GM18861 (cell line): Measurements from ENCODE around the gene GGTLC1.

ENCODE experiments used
- ATAC-seq: cut with Tn5 transposase; IDR thresholded peaks from one replicate; pipeline ENCODE4 v1.9.1; 2021; ENCODE audit not compliant: unreplicated experiment

Gene GGTLC1

GRCh38 chr20:23966927-23967615 lies 21.5 kb downstream of the GGTLC1 start:
- no peak for ATAC-seq

- no peak for ATAC-seq
Observed at GRCh38 chr20:23966298-23966697, 22.3 kb downstream of the GGTLC1 start.

DNA sequence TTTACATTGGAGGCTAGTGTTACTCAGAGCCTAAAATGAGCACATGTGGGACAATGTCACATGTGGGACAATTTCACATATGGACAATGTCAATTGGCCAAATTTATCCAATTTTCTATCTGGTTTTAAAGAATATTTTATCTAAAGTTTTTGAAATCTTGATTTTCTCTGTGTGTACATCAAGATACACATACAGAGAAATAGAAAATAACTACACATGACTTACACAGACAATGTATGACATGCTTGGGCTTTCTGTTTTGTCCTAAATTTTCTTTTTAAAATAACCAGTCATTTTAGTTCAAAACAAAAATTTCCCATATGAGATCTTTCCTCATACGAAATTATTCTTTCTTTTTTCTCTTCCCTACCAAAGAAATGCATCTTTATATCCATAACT lies 24.6 kb downstream of the GGTLC1 start:
- ATAC-seq = no peak

DNA sequence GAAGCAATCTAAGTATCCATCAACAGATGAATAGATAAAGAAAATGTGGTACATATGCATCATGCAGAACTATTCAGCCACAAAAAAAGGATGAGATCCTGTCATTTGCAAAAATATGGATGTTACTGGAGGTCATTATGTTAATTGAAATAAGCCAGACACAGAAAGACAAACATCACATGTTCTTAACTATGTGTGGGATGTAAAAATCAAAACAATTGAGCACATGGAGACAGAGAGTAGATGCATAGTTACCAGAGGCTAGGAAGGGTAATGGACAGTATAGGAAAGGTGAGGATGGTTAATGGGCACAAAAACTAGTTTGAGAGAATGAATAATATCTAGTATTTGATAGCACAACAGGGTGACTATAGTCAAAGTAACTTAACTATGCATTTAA lies 26.3 kb downstream of the GGTLC1 start:
- ATAC-seq = no peak

- no peak for ATAC-seq
Observed at GRCh38 chr20:23959054-23959453, 29.5 kb downstream of the GGTLC1 start.

- ATAC-seq = no peak
Observed at GRCh38 chr20:23955896-23956295, 32.7 kb downstream of the GGTLC1 start.

DNA sequence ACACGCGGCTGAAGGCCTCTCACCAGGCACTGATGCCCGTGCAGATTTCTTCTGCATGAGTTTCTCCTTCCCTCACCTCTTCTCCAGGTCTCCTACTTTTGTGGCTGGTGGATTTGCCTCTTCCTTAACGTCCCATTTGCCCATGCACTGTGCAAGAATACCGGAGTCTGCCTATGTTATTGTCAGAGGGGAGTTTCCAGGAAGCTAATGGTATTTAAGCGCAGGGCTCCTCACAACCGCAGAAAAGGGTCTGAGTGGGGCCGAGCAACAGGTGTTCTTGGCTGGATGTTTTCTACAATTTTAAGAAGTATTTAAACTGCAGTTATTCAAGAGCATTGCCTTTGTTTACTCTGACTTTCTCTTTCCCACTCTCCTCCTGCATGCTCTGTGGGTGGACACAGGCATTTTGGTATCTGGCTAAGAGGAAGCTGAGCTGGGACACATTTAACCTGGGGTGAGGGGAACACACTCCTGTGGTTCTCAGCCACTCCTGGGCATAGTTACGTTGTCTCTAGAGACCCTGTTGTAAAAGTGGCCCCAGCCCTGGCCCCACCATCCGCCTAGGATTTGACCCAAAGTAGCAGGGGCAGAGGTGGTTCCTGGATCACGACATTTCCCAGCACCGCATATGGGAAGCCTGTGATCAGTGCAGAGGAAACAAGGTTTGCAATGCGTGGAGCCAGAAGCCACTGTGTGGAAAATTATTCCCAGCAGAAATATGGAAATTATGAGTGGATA lies 34.4 kb downstream of the GGTLC1 start:
- no peak for ATAC-seq

DNA sequence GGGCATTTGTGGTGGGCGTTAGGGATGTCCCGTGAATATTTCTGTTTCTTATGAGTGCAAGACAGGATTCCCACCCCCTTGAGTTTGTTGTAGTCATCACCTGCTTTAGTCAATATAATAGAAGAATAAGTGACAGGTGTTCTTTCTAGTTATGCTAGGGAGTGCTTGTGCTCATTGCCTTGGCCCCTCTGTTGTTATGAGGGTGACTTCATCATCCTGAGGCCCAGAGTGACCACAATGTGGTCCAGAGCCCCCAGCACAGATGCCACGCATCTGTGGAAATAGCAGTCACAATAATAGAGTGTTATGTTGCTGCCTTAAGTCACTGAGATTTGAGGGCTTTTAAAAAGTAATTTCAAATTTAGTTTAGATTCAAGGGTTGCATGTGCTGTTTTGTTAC lies 42.4 kb downstream of the GGTLC1 start:
- no peak for ATAC-seq

DNA sequence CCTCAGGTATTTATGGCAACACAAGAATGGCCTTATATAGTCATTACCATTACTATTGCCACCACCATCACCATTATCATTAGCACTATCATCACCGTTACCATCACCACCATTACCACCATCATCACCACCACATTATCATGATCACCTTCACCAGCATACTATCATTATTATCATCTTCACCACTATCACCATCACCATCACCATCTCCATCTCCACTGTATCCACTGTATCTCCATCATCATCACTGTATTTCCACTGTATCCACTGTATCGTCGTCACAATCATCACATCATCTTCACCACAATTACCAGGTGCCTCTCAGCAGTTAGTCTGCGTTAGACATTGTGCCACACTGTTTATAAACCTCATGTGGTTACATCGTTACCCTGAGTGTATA lies 45.3 kb downstream of the GGTLC1 start:
- ATAC-seq = no peak

DNA sequence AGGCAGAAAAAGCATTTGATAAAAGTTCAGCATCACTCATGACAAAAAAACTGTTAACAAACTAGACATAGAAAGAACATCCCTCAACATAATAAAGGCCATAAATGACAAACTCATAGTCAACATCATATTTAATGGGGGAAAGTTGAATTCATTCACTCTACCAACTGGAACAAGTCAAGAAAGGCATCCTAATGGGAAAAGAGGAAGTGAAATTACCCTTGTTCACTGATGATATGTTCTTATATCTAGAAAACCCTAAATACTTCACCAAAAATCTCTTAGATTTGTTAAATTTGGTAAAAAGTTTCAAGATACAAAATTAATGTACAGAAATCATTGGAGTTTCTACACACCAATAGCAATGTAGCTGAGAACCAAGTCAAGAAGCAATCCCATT lies 48.9 kb downstream of the GGTLC1 start:
- ATAC-seq = no peak

DNA sequence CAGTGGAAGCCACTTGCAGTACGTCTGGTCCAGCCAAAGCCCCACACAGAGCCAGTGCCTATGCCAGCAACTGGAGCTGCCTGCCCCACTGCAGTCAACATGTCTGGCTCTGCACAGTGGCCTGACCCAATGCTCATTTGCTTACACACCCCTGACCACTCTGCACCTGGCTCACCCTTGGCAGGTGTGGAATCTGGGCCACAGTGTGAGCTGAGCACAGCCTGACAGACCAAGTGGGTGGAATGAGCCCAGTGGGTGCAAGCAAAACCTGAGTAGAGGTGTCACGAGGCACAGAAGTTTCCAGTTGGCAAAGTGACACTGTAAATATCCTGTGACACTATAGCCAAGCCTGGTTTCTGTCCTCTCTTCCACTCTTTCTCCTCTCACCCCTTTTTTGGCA lies 49.5 kb downstream of the GGTLC1 start:
- no peak for ATAC-seq

- ATAC-seq = no peak
Observed at GRCh38 chr20:23938118-23938438, 50.5 kb downstream of the GGTLC1 start.

DNA sequence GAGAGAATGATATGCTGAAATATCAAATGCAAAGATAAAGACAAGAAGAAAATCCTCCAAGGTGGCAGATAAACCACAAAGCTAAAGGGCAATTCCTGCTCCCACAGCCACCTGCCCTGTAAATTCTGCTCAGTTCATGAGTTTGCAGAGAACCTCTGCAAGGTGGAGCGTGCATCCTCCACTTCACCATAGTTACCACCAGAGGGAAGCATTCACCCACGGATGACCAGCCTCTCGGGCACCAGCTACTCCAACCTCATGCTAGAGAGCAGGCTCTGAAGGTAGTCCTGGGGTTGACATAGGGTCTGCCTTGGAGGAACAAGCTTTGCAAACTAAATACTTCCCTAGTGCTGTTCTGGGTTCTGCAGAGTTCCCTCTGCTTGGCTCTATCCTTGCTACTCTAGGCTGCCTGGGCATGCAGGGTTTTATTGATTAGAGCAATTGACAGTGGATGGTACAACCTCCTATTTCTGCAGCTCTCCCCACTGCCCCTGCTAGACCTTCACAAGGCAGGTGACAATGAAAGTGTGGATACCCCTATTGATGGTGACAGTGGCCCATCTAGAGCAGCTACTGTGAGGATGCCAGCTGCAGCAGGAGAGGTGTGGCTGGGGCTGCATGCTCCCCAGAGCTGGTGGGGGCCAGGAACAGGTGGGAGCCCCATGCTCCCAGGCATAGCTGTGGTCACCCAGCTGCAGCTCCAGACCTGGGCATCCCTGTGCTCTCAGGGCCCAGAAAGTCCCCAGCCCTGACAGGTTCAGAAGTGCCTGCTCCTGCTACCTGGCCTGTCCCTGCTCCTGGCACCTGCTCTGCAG lies 51.1 kb downstream of the GGTLC1 start:
- ATAC-seq = no peak
